LHCN-M2 (cell line): Measurements from ENCODE around the gene JDP2. TPM values are rescaled to one million over a fixed set of nuclear protein-coding genes. Genes with fewer than 3 reads are reported as not detected.

Experiments
- DNase-seq: peaks from one replicate; pipeline ENCODE4 v3.0.0-alpha.2; 2012; ENCODE audit warnings: low read depth
- total RNA-seq: library from RNA; depleted of rRNA; stranded (reverse); fragments of >200 nt; gene quantifications from 2 replicates; pipeline ENCODE4 v1.2.3, GENCODE V29; 2014

Gene JDP2
- total RNA-seq, 1 experiment from 2014 or later = 28.5 TPM

GRCh38 chr14:75482366-75482765 is 54.5 kb downstream of the JDP2 start:
- no peak for DNase-seq

GRCh38 chr14:75484711-75485429 is 57.0 kb downstream of the JDP2 start:
- no peak for DNase-seq

GRCh38 chr14:75486318-75486717 is 58.5 kb downstream of the JDP2 start:
- no peak for DNase-seq

DNA sequence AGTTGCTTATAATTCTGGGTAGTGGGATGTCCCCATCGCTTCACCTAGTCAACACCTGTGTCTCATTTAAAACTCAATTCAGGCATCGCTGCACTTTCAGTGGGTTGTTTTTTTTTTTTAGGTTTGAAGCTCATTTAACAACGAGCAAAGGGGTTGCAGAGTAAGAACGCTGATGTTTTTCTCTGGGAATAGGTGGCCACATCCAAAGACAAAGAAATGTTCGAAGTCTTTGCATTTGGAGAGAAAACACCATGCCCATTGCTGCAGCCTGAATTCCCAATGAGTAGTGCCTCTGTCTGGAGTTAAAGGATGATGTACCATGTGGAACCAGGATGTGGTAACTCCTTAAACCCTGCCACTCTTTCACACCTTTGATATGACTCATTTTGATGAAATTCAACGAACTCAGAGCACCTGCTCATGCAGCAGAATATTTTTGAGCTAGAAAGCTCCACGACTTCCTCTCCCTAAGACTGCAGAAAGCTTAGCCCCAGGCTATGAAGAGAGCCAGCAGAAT is 59.4 kb downstream of the JDP2 start:
- DNase-seq = peak; percentile 10

DNA sequence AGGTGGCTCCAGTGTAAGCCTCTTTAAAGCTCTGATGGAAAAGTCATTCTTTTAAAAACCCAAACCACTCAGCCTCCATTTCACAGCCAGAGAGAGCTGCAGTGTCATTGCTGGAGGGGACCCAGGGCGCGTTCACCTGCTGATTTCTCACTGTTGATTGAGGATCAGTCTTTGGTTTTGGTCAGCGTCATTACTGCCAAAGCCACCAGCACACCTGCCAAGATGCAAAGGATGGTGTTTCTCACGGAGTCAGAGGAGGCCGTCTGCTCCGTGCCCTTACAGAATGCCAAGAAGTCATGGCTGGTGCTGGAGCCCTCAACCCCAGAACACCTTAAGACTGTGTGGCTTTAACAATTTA is 61.6 kb downstream of the JDP2 start:
- no peak for DNase-seq

DNA sequence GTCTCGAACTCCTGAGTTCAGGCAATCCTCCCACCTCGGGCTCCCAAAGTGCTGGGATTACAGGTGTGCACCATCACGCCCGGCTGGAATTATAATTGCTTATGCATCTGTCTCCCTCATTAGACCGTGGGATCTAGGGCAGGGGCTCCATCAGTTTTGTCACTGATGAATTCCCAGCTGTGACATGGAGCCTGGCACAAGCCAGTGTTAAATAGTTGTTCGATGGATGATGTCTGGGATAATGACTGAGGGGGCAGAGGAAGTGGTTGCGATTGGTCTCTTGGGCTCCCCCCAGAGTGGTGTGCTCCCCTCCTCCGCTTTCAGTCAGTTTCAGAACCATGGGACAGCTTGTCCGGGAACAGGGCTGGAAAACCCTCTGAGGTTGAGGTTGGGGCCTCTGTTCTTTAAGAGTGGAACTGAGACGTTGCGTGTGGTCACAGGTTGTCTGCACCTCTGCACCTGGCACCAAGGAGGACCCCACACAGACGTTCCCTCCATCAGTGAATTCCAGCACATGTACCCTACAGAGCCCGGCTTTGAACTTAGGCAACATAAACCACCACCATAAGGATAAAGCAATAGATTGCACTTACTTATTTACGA is 63.7 kb downstream of the JDP2 start:
- no peak for DNase-seq

- no peak for DNase-seq
Measured at GRCh38 chr14:75492832-75493591, 65.2 kb downstream of the JDP2 start.

DNA sequence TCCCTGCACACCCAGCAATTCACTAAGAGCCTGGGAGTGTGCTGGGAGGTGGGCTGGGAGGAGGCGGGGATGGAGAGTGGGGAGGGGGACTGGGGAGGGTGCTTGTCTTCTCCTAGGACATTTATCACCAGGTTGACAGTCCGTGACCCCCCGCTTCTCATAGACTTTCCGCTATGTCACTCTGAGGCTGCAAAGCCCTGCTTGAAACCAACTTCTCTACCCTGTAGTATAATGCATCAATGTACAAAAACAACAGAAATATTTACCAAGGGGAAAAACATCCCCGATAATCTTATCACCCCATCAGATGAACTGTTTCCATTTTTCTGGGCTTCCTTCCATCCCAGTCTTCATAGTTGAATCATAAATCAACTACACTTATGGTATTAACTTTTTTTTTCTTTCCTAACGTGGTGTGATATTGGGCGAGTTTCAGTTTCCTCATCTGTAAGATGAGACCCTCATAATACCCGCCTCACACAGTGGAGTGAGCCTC is 65.8 kb downstream of the JDP2 start:
- DNase-seq = no peak

DNA sequence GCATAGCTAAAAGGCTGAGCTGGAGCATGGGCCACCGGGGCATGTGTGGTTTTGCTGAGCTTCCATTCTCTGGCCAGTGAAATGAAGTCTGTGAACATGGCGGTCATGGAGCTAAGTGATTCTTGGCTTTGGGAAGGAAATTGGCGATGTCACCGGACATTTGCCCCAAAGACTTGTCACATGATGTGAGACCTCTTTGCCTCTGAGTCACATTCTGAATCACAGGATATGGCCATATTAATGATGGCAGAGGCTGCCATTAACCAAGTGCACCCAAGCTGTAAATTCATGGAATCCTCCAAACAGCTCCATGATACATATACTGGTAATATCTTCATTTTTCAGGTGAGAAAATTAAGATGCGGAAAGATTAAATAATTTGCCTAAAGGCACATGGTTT is 67.1 kb downstream of the JDP2 start:
- DNase-seq = no peak

GRCh38 chr14:75495399-75495798 is 67.6 kb downstream of the JDP2 start:
- DNase-seq = no peak

DNA sequence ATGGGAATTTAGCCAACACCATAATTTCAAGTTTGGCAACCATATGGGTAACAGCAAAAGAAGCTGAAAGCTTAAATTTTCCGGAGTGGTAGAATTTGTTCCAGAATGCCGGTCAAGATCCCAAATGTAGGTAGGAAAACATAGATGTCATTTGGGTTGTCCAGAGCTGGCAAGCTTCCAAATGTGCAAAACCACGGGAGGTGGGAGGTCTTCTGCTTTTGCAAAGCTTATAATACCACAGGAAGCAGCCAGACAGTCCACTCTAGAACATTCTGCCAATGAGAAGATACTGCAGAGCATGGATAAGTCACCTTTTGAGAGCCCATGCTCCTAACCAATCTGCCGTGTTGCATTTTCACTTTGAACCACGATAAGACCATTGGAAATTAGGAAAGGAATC is 68.1 kb downstream of the JDP2 start:
- DNase-seq = no peak

- no peak for DNase-seq
Measured at GRCh38 chr14:75496755-75497154, 68.9 kb downstream of the JDP2 start.

DNA sequence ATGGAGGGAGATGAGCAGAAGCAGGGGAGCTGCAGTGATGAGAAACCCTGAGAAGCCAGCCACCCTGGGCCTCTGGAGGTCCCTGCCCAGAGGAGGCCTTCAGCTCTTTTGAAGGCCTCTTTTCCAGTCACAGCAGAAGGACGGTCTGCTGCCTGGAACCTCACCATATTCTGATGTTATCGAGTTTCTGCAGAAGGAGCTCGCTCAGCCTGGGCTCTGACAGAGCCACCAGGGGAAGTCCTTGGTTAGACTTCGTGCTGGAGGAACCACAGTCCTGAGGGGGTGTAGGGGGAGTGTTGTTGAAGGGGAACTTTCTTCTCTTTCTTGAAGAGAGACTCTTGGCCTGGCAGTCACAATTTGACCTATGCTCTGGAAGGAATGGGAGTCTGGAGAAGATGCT is 69.4 kb downstream of the JDP2 start:
- DNase-seq = no peak

DNA sequence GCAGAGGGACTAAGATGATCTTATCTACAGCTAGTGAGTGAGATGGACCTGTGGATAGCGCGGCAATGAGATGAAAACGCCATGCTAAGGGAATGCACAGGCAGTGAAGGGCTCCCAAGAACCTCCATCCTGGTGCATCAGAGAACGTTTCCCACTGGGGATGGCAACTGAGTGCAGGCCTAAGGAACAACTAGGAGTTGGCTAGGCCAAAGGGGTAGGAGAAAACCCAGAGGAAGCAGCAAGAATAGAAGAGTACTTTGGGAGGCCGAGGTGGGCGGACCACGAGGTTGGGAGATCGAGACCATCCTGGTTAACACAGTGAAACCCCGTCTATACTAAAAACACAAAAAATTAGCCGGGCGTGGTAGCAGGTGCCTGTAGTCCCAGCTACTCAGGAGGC is 69.9 kb downstream of the JDP2 start:
- no peak for DNase-seq

DNA sequence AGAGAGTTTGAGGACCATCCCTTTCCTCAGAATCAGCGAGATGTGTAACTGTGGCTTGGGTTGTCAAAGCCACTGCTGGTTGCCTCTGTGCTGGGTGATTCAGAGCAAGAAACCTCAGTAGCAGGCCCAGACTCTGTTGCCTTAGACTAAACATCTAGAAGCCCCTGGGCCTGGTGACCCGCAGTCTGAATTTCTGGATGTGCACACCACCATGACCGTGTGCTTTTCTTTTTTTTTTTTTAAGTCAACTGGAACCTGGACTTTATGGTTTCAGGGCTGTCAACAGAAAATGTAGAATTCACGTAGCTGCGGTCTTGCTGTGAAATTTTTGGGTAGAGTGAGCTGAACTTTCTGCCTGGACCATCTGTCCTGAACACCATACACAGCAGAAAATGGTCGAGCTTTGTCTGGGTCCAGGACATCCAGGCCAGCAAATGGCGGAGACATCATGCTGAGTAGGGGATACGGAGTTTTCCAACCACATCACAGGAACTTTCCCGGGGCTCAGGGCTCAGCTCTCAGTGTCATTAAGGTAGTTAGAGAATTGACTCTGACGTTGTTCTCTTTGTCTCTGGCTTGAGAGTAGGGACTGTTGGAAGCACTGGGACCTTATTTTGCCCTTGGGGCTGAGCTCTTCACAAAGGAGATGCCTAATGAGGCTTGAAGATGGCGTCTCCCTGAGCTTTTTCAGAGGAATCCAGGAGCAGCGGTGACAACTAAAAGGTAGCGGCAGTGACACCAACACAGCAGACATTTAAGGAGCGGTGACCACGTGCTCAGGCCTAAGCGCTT is 71.5 kb downstream of the JDP2 start:
- no peak for DNase-seq

DNA sequence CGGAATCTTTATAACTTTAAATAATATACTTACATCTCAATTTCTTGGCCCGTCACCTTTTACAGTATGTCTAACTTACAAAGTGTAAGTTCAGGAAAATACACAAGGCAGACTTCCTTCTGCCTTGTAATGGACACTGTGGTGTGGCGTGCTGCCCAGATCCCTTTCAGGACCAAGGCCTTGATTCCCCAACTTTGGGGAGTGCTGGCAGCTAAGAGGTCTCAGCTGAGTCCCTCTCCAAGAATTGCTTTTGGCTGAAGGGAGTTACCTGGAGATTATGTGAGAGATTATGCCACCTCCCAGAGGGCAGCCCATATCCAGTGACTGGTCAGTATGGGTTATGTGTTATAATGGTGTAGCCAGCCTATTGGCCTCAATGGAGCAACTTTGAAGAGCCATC is 73.3 kb downstream of the JDP2 start:
- no peak for DNase-seq

DNA sequence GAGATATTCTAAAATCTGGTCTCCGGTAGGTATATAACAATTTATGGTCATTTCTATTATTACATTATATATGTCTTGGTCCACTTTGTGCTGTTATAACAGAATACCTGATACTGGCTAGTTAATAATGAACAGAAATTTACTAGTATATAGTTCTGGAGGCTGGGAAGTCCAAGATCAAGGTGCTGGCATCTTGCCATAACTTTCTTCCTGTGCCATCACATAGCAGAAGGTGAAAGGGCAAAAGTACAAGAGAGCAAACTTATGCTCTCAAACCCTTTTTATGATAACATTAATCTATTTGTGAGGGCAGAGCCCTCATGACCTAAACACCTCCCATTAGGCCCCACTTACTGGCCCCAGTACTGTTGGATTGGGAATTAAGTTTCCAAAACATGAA is 76.6 kb downstream of the JDP2 start:
- DNase-seq = no peak

DNA sequence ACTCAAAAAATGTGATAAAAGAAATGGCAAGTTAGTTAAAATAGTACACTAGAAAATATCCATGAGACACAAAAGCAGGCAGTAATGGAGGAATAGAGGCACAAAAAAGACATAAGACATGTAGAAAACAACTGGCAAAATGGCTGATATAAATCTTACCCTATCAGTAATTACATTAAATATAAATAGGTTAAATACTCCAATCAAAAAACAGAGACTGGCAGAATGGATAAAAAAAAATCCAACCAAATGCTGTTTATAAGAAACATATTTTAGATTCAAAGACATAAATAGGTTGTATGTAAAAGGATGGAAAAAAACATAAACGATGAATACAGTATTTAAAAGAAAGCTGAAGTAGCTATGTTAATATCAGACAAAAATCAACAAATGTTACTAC is 79.1 kb downstream of the JDP2 start:
- no peak for DNase-seq

DNA sequence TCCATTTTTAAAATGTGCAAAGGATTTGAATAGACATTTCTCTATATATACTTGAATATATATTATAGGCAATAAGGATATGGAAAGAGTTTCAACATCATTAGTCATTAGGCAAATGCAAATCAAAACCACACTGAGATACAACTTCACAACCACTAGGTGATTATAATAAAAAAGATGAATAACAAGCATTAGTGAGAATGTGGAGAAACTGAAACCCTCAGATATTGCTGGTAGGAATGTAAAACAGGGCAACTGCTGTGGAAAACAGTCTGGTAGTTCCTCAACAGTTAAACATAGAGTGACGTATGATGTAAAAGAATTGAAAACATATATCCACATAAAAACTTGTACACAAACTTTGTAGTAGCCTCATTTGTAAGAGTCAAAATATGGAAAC is 82.7 kb downstream of the JDP2 start:
- DNase-seq = no peak

DNA sequence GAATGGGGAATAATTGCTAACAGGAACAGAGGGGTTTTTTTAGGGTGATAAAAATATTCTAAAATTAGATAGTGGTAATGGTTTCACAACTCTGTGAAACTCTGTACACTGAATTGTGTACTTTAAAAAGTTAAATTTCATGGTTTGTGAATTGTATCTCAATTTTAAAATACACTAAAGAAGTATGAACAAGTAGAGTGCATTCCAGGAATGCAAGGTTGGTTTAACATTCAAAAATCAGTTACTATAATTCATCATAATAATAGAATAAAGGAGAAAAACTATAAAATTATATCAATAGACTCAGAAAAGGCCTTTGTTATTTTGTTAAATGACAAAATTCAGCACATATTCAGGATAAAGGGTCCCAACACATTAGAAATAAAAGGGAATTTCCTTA is 83.4 kb downstream of the JDP2 start:
- no peak for DNase-seq

- no peak for DNase-seq
Measured at GRCh38 chr14:75513911-75514672, 86.3 kb downstream of the JDP2 start.
